Testis (tissue), 2 donors: Measurements from ENCODE around the gene SERPINA9.

ENCODE experiments used
- POLR2A ChIP-seq: fragments of 450-650 bp; IDR thresholded peaks from one replicate; pipeline ENCODE4 v1.6.1; 2017; ENCODE audit warnings: antibody characterized with exemption, mild to moderate bottlenecking, moderate library complexity
- TF ChIP-seq, protein P1 (sequence below), 3 experiments: fragments of 450-650 bp in 2 of 3; fragments of 200-600 bp in 1 of 3; sonication (generic) in 1 of 3; IDR thresholded peaks; one replicate each; pipeline ENCODE4 v1.5.1; 2016 to 2019; ENCODE audit warnings: antibody characterized with exemption in 3 of 3, mild to moderate bottlenecking in 2 of 3, moderate library complexity in 1 of 3

DNA sequence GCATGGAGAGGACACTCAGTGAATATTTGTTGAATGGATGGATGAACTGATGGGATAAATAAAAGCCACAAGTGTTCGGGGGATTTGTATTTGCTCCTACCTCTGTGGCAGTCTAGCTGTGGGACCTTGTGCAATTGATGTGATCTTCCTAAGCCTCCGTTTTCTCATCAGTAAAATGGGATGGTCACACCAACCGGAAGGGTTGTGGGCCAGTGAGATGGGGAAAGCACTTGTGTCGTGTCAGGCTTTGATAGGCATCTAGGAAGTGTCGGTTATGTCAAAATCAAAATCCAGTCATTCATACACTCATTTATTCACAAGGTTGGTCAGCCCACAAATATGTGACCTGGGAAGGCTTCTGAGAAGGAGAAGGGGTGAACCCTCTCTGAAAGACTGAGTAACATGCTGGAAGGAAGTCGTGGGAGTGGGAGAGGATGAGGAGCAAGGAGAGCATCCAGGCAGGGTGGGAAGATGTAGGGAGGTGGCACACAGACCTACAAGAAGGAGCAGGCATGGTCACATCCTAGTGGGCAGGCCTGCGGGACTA, 7.8 kb upstream of the SERPINA9 start:
- TF ChIP-seq, protein P1, sequence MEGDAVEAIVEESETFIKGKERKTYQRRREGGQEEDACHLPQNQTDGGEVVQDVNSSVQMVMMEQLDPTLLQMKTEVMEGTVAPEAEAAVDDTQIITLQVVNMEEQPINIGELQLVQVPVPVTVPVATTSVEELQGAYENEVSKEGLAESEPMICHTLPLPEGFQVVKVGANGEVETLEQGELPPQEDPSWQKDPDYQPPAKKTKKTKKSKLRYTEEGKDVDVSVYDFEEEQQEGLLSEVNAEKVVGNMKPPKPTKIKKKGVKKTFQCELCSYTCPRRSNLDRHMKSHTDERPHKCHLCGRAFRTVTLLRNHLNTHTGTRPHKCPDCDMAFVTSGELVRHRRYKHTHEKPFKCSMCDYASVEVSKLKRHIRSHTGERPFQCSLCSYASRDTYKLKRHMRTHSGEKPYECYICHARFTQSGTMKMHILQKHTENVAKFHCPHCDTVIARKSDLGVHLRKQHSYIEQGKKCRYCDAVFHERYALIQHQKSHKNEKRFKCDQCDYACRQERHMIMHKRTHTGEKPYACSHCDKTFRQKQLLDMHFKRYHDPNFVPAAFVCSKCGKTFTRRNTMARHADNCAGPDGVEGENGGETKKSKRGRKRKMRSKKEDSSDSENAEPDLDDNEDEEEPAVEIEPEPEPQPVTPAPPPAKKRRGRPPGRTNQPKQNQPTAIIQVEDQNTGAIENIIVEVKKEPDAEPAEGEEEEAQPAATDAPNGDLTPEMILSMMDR (IDR thresholded peaks at IDR 0.05) = no peak
- TF ChIP-seq POLR2A = no peak
